Mucosa of rectum (tissue), 2 donors: ENCODE results near the gene TTN.

Experiments used
- H3K27ac ChIP-seq, 2 donors: one replicate each; pipeline ENCODE4 v1.7.0; 2013; ENCODE audit warnings: inconsistent platforms in 2 of 2, low read depth in 2 of 2, low read length in 2 of 2
- H3K27me3 ChIP-seq, 2 donors: one replicate each; pipeline ENCODE4 v1.7.0; 2013; ENCODE audit warnings: low read length in 2 of 2; ENCODE audit not compliant: control insufficient read depth in 2 of 2, insufficient read depth in 2 of 2
- H3K36me3 ChIP-seq, 2 donors: one replicate each; pipeline ENCODE4 v1.7.0; 2013; ENCODE audit warnings: low read length in 2 of 2; ENCODE audit not compliant: control insufficient read depth in 2 of 2, insufficient read depth in 2 of 2
- H3K4me1 ChIP-seq, 2 donors: one replicate each; pipeline ENCODE4 v1.7.0; 2013; ENCODE audit warnings: low read length in 2 of 2, mild to moderate bottlenecking in 1 of 2; ENCODE audit not compliant: control insufficient read depth in 2 of 2, insufficient read depth in 2 of 2
- H3K4me3 ChIP-seq, 2 donors: one replicate each; pipeline ENCODE4 v1.7.0; 2013; ENCODE audit warnings: low read length in 2 of 2
- H3K9ac ChIP-seq, 2 donors: one replicate each; pipeline ENCODE4 v1.7.0; 2013; ENCODE audit warnings: low read length in 2 of 2, low read depth in 1 of 2, mild to moderate bottlenecking in 1 of 2
- H3K9me3 ChIP-seq, 2 donors: one replicate each; pipeline ENCODE4 v1.7.0; 2013; ENCODE audit warnings: low read length in 2 of 2; ENCODE audit not compliant: control insufficient read depth in 2 of 2
- donor health status: healthy.
- donor health status: Normal muscosa, but diverticular disease.

Gene TTN

GRCh38 chr2:178517496-178517895 is 289.7 kb downstream of the TTN start:
- H3K9me3 ChIP-seq: no peaks in the 10 kb centered on the region
- no peaks in the 10 kb centered on the region for H3K4me1 ChIP-seq
- H3K27ac ChIP-seq: no peak overlapping the region
- no peak overlapping the region for H3K9ac ChIP-seq
- H3K27me3 ChIP-seq: no peaks in the 10 kb centered on the region
- peaks cover 5 to 15% of the 10 kb centered on the region in 2 donors for H3K36me3 ChIP-seq
- no peak overlapping the region for H3K4me3 ChIP-seq

DNA sequence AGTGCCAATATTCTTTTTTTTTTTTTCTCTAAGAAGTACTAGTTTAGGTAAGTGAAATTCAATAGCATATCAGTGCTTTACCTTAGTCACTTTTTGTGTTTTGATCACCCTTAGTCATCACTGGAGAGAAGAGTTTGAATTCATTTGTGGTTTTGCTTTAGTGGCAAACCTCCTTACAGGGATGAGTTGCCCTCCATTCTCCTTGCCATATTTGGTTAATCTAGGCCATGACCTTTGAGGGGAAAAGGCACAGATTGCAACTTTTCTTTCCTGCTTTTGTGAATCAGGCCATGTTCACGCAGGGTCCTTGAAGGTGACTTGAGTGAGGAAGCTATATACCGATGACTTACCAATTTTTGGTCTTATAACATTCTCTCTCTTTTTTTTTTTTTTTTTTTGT is 292.6 kb downstream of the TTN start:
- H3K27me3 ChIP-seq: no peaks in the 10 kb centered on the region
- H3K27ac ChIP-seq: no peak overlapping the region
- H3K4me1 ChIP-seq: no peaks in the 10 kb centered on the region
- H3K9ac ChIP-seq: no peak overlapping the region
- H3K4me3 ChIP-seq: no peak overlapping the region
- H3K36me3 ChIP-seq: peaks cover 5 to 19% of the 10 kb centered on the region in 2 donors
- H3K9me3 ChIP-seq: no peaks in the 10 kb centered on the region

GRCh38 chr2:178513876-178514275 is 293.3 kb downstream of the TTN start:
- Histone ChIP-seq H3K9ac (no peak overlapping the region), H3K4me1 (no peaks in the 10 kb centered on the region), H3K9me3 (no peaks in the 10 kb centered on the region), H3K36me3 (peaks cover 7 to 22% of the 10 kb centered on the region in 2 donors), H3K4me3 (no peak overlapping the region), H3K27ac (no peak overlapping the region), H3K27me3 (no peaks in the 10 kb centered on the region)

GRCh38 chr2:178512484-178512883 is 294.7 kb downstream of the TTN start:
- Histone ChIP-seq H3K36me3 (peaks cover 7 to 13% of the 10 kb centered on the region in 2 donors), H3K27ac (no peak overlapping the region), H3K4me1 (no peaks in the 10 kb centered on the region), H3K9ac (no peak overlapping the region), H3K4me3 (no peak overlapping the region), H3K9me3 (no peaks in the 10 kb centered on the region), H3K27me3 (no peaks in the 10 kb centered on the region)

- Histone ChIP-seq H3K4me1 (peaks cover 0 to 2% of the 10 kb centered on the region in 2 donors), H3K27me3 (no peaks in the 10 kb centered on the region), H3K27ac (no peak overlapping the region), H3K9me3 (no peaks in the 10 kb centered on the region), H3K9ac (no peak overlapping the region), H3K4me3 (no peak overlapping the region), H3K36me3 (peaks cover 7 to 12% of the 10 kb centered on the region in 2 donors)
Observed at GRCh38 chr2:178510384-178510783, 296.8 kb downstream of the TTN start.

DNA sequence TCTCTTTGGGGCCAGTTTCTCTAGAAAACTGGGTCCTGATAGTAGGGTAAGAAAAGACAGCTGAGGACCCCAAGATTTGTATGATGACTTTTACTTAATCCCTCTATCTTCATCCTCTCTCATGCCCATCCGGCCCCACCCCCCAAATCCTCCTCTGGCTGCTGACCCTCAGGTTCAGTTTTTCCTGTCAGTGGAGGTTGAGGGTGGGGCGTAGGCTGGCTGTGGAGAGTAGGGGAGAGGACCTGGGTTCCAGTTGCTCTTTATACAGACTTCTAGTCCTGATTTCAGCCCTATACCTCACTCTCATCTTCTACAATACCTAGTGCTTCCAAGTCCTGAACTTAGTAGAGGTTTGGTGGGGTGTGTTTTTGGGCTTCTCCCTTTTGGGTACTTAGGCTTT is 298.6 kb downstream of the TTN start:
- Histone ChIP-seq H3K9ac (no peak overlapping the region), H3K4me3 (no peak overlapping the region), H3K27ac (no peak overlapping the region), H3K4me1 (peaks cover 0 to 2% of the 10 kb centered on the region in 2 donors), H3K9me3 (no peaks in the 10 kb centered on the region), H3K36me3 (peaks cover 3 to 12% of the 10 kb centered on the region in 2 donors), H3K27me3 (no peaks in the 10 kb centered on the region)

DNA sequence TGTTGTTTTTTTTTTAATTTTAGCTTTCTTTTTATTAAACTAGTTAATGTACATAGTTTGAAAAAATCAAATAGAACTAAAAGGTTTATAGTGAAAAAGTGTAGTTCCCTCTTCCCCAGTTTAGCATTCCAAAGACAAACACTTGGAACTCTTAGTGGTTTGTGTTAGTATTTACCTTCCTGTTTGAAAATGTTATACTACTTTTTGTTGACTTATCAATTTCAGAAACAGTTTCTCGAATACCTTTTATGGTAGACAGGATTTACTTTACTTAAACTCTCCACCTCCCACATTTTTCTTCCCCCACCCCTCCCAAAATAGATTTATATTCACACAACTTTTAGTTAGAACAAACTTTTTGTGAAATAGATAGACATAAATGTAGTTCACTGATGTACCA is 300.3 kb downstream of the TTN start:
- H3K9ac ChIP-seq: no peak overlapping the region

DNA sequence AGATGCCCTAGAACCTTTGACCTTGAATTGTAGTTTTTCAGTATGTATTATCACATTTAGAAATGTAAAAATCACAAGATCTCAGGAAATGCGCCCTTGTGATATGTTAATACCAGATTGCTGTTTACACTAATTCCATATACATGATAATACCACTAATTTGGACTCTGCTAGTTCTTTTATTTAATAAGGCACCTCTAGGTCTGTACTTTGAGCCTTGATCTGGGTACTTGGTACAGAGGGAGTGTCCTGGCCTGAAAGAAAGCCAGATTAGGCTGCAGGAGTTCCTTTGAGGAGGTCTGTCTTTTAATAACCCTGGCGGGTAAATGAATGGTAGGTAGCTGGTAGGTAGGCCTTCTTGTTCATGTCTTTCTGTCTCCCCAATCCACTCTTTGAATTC is 300.7 kb downstream of the TTN start:
- H3K27me3 ChIP-seq: no peaks in the 10 kb centered on the region
- no peaks in the 10 kb centered on the region for H3K9me3 ChIP-seq
- no peak overlapping the region for H3K4me3 ChIP-seq
- H3K4me1 ChIP-seq: peaks cover 0 to 2% of the 10 kb centered on the region in 2 donors
- H3K9ac ChIP-seq: no peak overlapping the region
- peaks cover 18 to 25% of the 10 kb centered on the region in 2 donors for H3K36me3 ChIP-seq
- H3K27ac ChIP-seq: no peak overlapping the region

More for the DNA sequence above, 300.3 kb downstream of the TTN start:
- H3K27ac ChIP-seq: no peak overlapping the region
- no peaks in the 10 kb centered on the region for H3K9me3 ChIP-seq
- peaks cover 14 to 20% of the 10 kb centered on the region in 2 donors for H3K36me3 ChIP-seq
- H3K4me3 ChIP-seq: no peak overlapping the region
- H3K27me3 ChIP-seq: no peaks in the 10 kb centered on the region
- peaks cover 0 to 2% of the 10 kb centered on the region in 2 donors for H3K4me1 ChIP-seq

- no peaks in the 10 kb centered on the region for H3K27me3 ChIP-seq
- no peak overlapping the region for H3K9ac ChIP-seq
- no peaks in the 10 kb centered on the region for H3K9me3 ChIP-seq
- no peak overlapping the region for H3K4me3 ChIP-seq
- no peak overlapping the region for H3K27ac ChIP-seq
- peaks cover 0 to 2% of the 10 kb centered on the region in 2 donors for H3K4me1 ChIP-seq
- peaks cover 22 to 28% of the 10 kb centered on the region in 2 donors for H3K36me3 ChIP-seq
Observed at GRCh38 chr2:178506101-178506500, 301.1 kb downstream of the TTN start.

GRCh38 chr2:178502751-178503150 is 304.5 kb downstream of the TTN start:
- no peaks in the 10 kb centered on the region for H3K9me3 ChIP-seq
- no peak overlapping the region for H3K4me3 ChIP-seq
- H3K36me3 ChIP-seq: peaks cover 35 to 40% of the 10 kb centered on the region in 2 donors
- peaks cover 0 to 2% of the 10 kb centered on the region in 2 donors for H3K4me1 ChIP-seq
- H3K9ac ChIP-seq: no peak overlapping the region
- no peak overlapping the region for H3K27ac ChIP-seq
- no peaks in the 10 kb centered on the region for H3K27me3 ChIP-seq

DNA sequence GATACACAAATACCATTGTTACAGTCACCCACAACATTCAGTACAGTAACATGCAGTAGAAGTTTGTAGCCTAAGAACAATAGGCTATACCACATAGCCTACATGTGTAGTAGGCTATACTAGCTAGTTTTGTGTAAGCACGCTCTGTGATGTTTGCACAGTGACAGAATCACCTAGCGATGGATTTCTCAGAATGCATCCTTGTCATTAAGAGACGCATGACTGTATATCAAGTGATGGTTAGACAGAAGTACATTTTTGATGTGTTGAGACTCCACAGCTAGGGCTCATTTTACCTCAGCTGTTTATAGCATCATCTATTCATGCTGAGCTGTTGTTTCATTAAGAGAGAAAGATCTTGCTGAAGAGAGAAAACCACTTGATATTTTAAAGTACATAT is 307.6 kb downstream of the TTN start:
- Histone ChIP-seq H3K9me3 (no peaks in the 10 kb centered on the region), H3K27me3 (no peaks in the 10 kb centered on the region), H3K36me3 (peaks cover 49 to 52% of the 10 kb centered on the region in 2 donors), H3K4me1 (peaks cover 0 to 7% of the 10 kb centered on the region in 2 donors), H3K27ac (no peak overlapping the region), H3K9ac (no peak overlapping the region), H3K4me3 (no peak overlapping the region)
